HAP-1 (cell line): Measurements from ENCODE around the gene UTP14C.
"Not testable (repeated sequence)": the region's sequence is repeated elsewhere in the genome, so short reads cannot be mapped to it uniquely, and the experiment has no call there.

Source experiments
- DNase-seq, 2 experiments: peaks; one replicate each; pipeline ENCODE4 v3.0.0-alpha.2; 2016 to 2020; ENCODE audit warnings: low spot score in 2 of 2
- H3K27me3 ChIP-seq: fragments of 250-450 bp; sonication (Bioruptor Pico); 2 replicates; pipeline ENCODE4 v1.5.1; 2020; ENCODE audit warnings: low read depth, mild to moderate bottlenecking, moderate library complexity
- H3K36me3 ChIP-seq: fragments of 250-450 bp; sonication (Bioruptor Pico); replicated peaks from 2 replicates; pipeline ENCODE4 v1.5.1; 2020; ENCODE audit warnings: mild to moderate bottlenecking
- H3K4me1 ChIP-seq: fragments of 250-450 bp; sonication (Bioruptor Pico); 2 replicates; pipeline ENCODE4 v1.5.1; 2020; ENCODE audit warnings: mild to moderate bottlenecking
- H3K4me3 ChIP-seq: fragments of 250-450 bp; sonication (Bioruptor Pico); 2 replicates; pipeline ENCODE4 v1.5.1; 2020; ENCODE audit warnings: mild to moderate bottlenecking, moderate library complexity
- H3K9me3 ChIP-seq: fragments of 250-450 bp; sonication (Bioruptor Pico); 2 replicates; pipeline ENCODE4 v1.5.1; 2020; ENCODE audit warnings: mild to moderate bottlenecking, moderate library complexity
- in situ Hi-C: fragments of 300-500 bp; cut with MboI; formaldehyde crosslinking; loops from 3 replicates; pipeline ENCODE4 v1.14.3; 2020; ENCODE audit warnings: low sequenced_read_pairs, inconsistent platforms, mixed read lengths

UTP14C gene

DNA sequence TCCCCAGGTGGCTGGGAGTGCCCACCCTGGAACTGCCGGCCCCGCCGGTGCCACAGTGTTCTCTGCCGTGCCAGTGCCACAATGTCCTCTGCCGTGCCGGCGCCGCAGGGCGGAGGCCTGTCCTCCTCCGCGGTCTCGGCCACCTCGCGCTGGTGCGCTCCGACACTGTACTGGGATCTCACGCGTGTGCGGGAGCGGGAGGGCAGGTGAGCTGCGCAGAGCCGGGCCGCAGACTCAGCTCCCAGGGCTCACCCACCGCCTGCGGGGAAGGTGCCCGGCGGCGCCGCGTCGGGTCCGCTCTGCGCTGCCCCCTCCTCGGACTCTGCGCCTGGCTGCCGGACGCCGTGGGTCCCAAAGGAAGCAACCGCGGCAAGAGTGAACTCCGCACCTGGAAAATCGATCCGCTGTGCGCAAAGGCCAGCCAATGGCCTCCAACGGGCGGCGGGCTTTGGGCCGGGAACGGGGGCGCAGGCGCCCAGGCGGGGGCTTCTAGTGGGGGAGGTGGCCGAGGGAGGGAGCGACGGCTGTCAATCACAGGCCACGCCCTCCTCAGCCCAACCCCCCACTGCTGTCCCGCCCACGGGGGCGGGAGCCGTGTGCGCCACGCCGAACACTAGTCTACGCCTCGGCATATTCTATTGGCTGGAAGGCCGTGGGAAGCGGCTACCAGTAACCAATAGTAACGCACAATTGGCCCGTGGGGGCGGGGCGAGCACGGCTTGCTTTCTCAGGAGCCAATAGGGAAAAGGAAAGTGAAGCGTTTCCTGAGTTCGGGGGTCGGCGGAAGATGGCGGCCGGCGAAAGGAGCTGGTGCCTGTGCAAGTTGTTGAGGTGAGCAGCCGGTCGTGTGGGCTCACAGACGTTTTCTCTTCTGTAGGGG is 12.6 kb upstream of the UTP14C start, which contains the start of gene ALG11:
ALG11 (plus strand) TSS at position 767 of the 880 bp plus-strand sequence; CDS start at position 788, 21 bp downstream.
- peak; percentile 93 to 99 for DNase-seq
- Histone ChIP-seq H3K4me3 (peak within 1 kb of the TSS; percentile 75), H3K9me3 (no peaks in the 10 kb centered on the region; the same call in 1 of the 2 replicates), H3K36me3 (peaks cover 4% of the 10 kb centered on the region), H3K4me1 (peaks cover 12% of the 10 kb centered on the region), H3K27me3 (no peaks in the 10 kb centered on the region)
- in situ Hi-C loops: no loop called here

DNA sequence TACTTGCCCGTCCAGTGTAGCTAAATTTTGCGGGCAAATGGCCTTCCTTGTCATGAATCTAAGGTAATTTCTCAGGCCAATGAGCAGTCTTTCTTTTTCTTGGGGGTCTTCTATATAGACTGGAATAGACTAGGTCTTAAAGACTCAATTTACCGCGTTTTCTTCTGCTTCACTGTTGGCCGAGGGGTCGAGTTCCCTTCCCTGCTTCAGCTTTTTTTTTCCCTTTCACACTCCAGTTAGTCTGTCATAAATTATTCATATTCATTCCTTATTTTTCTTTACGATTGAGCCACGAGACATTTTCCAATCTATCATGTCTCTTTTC is 12.0 kb upstream of the UTP14C start:
- H3K36me3 ChIP-seq: peaks cover 4% of the 10 kb centered on the region
- no peaks in the 10 kb centered on the region for H3K27me3 ChIP-seq
- in situ Hi-C loops: no loop called here
- peak overlapping the region; percentile 75 for H3K4me3 ChIP-seq
- no peak for DNase-seq
- H3K9me3 ChIP-seq: no peaks in the 10 kb centered on the region; the same call in 1 of the 2 replicates
- H3K4me1 ChIP-seq: peaks cover 12% of the 10 kb centered on the region

DNA sequence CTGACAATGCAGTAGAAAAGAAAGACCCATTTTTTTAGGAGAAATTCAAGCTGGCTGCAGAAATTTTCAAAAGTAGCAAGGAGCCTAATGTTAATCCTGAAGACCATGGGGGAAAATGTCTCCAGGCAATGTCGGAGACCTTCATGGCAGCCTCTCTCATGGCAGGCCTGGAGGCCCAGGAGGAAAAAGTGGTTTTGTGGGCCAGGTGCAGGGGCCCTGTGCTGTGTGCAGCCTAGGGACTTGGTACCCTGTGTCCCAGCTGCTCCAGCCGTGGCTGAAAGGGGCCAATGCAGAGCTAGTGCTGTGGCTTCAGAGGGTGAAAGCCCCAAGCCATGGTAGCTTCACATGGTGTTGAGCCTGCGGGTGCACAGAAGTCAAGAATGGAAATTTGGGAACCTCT is 8.2 kb upstream of the UTP14C start:
- no peak for DNase-seq
- H3K9me3 ChIP-seq: no peaks in the 10 kb centered on the region; the same call in 1 of the 2 replicates
- H3K4me3 ChIP-seq: no peak overlapping the region
- H3K4me1 ChIP-seq: peaks cover 12% of the 10 kb centered on the region
- in situ Hi-C loops: no loop called here
- H3K27me3 ChIP-seq: no peaks in the 10 kb centered on the region
- peaks cover 12% of the 10 kb centered on the region for H3K36me3 ChIP-seq

DNA sequence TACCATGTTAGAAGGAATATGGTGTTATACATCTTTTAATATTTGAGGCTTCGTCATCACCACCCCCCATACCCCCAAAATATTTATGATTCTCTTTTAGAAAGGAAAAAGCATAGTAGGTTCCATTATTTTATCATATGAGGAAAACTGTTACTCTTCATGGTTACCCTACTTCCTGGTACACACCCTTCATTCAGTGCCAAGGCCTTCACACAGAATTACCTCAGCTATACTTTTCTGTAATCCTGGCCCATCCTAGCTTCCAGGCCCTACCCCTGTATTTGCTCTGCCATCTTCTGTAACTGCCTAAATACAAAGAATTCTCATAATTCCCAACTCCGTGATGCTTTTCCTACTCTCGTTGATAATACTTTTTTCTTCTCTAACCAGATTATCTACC is 4.3 kb upstream of the UTP14C start:
- H3K27me3 ChIP-seq: no peaks in the 10 kb centered on the region
- H3K4me1 ChIP-seq: no peaks in the 10 kb centered on the region
- DNase-seq: no peak
- peaks cover 31% of the 10 kb centered on the region for H3K36me3 ChIP-seq
- no peaks in the 10 kb centered on the region; the same call in 1 of the 2 replicates for H3K9me3 ChIP-seq
- in situ Hi-C loops: no loop called here
- no peak overlapping the region for H3K4me3 ChIP-seq

DNA sequence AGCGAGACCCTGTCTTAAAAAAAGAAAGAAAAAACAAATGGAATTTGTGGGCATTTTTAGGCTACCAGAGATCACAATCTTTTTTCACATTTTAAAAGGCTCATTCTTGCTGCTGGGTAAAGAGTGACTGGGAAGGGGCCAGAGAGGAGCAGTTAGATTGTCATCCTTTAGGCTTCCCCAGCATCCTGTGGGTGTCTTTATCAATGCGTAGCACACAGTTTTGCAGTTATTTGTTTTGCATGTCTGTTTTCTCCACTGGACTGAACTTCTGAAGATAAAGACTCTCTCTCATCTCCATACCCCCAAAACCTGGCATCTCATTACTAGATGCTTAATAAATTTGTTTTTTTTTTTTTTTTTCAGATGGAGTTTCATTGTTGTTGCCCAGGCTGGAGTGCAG is 2.1 kb upstream of the UTP14C start:
- DNase-seq: no peak
- Histone ChIP-seq H3K9me3 (no peaks in the 10 kb centered on the region), H3K36me3 (peaks cover 35% of the 10 kb centered on the region), H3K4me3 (no peak overlapping the region), H3K4me1 (no peaks in the 10 kb centered on the region), H3K27me3 (no peaks in the 10 kb centered on the region)
- in situ Hi-C loops: no loop called here

DNA sequence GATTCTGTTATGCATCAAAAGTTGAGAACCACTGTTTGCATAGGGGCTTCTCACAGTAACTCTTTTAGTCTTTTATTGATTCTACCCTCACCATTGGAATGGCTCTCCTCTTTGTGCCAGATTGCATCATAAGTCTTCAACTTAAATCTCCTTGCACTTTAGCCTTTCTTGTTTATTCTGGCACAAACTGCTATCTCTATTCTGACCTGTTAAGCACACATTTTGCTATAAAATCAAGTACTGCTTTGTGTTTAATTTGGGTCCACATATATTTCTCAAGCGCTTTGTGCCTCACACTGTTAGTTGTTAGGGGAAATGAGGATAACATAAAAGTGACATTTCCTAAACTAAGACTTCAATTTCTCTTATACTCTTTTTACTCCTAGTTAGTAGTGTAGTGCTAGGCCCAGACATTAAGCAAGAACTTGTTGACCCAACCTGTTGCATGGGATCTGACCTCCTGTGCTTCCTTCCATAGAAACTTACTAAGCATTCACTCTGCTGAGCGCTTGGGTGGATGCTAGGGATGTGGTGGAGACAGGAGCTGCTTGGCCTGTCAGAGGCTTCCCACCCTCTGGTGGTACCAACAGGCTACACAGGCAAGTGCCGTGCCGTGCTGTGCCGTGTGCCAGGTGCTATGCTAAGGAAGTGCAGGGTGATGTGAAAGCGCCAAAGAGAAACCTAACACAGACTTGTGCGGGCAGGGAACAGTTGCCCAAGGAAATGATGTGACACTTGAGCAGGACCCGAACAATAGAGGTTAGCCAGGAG is 1.2 kb downstream of the UTP14C start:
- no peak for DNase-seq
- in situ Hi-C loops: no loop called here
- peaks cover 33% of the 10 kb centered on the region for H3K36me3 ChIP-seq

DNA sequence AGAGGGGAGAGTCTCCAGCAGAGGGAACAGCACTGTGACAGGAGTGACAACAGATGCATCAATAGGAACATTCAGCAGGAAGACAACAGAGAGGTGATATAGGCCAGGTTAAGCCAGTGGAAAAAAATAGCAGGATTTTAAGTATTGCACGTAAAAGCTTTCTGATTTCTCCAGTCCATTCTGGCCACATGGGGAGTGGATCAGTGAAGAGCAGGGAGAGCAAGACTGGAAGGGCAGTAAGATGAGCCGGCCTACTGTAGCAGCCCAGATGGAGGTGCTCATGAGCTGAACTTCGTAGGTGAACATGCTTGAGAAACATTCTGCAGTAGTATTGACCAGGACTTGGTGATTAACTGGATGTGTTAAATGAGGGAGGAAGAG is 1.7 kb downstream of the UTP14C start:
- Histone ChIP-seq H3K36me3 (peaks cover 33% of the 10 kb centered on the region), H3K27me3 (no peaks in the 10 kb centered on the region), H3K4me1 (no peaks in the 10 kb centered on the region), H3K4me3 (no peak overlapping the region), H3K9me3 (no peaks in the 10 kb centered on the region)
- DNase-seq: no peak
- in situ Hi-C loops: no loop called here

More for the DNA sequence above, 1.2 kb downstream of the UTP14C start:
- H3K9me3 ChIP-seq: no peaks in the 10 kb centered on the region
- H3K4me3 ChIP-seq: no peak overlapping the region
- H3K27me3 ChIP-seq: no peaks in the 10 kb centered on the region
- no peaks in the 10 kb centered on the region for H3K4me1 ChIP-seq

DNA sequence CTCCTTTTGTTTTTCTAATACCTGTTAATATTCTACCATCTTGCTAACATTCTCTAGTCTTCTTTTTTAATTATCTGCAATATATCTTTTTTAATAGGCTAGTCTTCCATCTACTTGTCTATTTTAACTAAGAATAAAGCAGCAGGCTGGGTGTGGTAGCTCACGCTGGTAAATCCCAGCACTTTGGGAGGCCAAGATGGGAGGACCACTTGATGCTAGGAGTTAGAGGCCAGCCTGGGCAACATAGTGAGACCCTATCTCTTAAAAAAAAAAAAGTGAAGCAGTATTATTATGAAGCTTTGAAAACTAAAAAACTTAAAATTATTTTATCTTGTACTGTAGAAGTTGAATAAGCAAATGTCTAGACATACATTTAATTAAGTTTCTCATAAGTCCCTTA is 3.3 kb downstream of the UTP14C start:
- H3K36me3 ChIP-seq: peaks cover 31% of the 10 kb centered on the region
- no peak for DNase-seq
- no peaks in the 10 kb centered on the region for H3K9me3 ChIP-seq
- in situ Hi-C loops: no loop called here
- H3K4me3 ChIP-seq: no peak overlapping the region
- no peaks in the 10 kb centered on the region for H3K4me1 ChIP-seq
- no peaks in the 10 kb centered on the region for H3K27me3 ChIP-seq

DNA sequence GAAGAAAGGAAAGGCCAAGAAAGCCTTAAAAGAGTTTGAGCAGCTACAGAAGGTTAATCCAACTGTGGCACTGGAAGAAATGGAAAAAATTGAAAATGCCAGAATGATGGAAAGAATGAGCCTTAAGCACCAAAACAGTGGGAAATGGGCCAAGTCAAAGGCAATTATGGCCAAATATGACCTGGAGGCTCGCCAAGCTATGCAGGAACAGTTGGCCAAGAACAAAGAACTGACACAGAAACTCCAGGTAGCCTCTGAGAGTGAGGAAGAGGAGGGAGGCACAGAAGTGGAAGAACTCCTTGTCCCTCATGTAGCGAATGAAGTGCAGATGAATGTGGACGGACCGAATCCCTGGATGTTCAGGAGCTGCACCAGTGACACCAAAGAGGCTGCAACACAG is 5.1 kb downstream of the UTP14C start:
- H3K9me3 ChIP-seq: no peaks in the 10 kb centered on the region
- in situ Hi-C loops: no loop called here
- no peaks in the 10 kb centered on the region for H3K27me3 ChIP-seq
- no peaks in the 10 kb centered on the region for H3K4me1 ChIP-seq
- H3K4me3 ChIP-seq: no peak overlapping the region
- no peak for DNase-seq
- H3K36me3 ChIP-seq: peaks cover 20% of the 10 kb centered on the region

DNA sequence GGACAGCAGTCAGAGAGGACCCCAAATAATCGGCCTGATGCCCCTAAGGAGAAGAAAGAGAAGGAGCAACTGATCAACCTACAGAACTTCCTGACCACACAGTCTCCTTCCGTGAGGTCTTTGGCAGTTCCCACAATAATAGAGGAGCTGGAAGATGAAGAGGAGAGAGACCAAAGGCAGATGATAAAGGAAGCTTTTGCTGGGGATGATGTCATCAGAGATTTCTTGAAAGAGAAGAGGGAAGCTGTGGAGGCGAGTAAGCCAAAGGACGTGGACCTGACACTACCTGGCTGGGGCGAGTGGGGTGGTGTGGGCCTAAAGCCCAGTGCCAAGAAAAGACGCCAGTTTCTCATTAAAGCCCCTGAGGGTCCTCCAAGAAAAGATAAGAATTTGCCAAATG is 5.9 kb downstream of the UTP14C start:
- H3K4me3 ChIP-seq, in situ Hi-C loops, DNase-seq, H3K27me3 ChIP-seq, H3K4me1 ChIP-seq, H3K9me3 ChIP-seq: not testable (repeated sequence)
- H3K36me3 ChIP-seq: peaks cover 12% of the 10 kb centered on the region

DNA sequence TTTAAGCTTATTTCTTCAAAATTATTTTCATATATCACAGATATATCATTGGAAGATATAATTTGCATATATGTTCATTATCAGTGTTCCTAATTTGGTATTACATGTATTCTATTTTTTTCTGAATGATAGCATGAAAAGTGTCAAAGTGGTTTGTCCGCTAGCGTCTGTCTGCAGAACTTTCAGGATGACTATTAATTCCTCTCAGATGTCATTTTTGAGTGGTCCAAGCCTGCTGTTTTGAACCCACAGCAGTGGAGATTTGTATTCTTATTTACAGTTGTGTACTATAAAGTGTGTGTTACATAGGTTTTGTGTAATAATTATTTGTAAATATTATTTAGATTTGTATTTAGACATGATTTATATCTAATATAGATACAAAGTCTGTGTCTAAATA is 8.5 kb downstream of the UTP14C start:
- no peaks in the 10 kb centered on the region for H3K9me3 ChIP-seq
- in situ Hi-C loops: no loop called here
- no peaks in the 10 kb centered on the region for H3K27me3 ChIP-seq
- no peak overlapping the region for H3K4me3 ChIP-seq
- H3K4me1 ChIP-seq: no peaks in the 10 kb centered on the region
- DNase-seq: no peak
- H3K36me3 ChIP-seq: peaks cover 4% of the 10 kb centered on the region; the same call in 1 of the 2 replicates

DNA sequence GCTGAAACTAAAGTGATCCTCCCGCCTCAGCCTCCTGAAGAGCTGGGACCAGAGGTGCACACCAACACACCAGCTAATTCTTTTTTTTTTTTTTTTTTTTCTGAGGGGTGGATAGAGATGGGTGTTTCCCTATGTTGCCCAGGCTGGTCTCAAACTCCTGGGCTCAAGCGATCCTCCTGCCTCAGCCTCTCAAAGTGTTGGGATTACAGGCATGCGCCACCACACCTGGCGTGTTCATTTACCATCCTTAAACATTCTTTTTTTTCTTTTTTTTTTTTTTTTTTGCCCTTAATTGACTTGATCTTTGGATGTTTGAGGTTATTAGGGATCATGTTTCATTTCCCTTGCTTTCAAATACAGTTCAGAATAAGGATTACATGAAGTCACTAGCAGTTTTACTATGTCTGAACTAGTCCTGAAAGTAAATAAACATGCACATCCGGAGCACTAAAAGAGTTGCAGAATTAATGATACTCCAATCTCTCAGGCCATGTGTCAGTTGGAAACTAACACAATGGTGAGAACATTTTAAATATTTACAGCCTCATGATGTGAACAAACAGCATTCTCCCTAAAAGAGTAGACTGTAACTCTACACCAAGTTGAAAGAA is 10.2 kb downstream of the UTP14C start:
- in situ Hi-C loops: no loop called here
- Histone ChIP-seq H3K27me3 (no peaks in the 10 kb centered on the region), H3K9me3 (no peaks in the 10 kb centered on the region), H3K4me1 (no peaks in the 10 kb centered on the region), H3K36me3 (no peaks in the 10 kb centered on the region), H3K4me3 (no peak overlapping the region)
- DNase-seq: no peak

DNA sequence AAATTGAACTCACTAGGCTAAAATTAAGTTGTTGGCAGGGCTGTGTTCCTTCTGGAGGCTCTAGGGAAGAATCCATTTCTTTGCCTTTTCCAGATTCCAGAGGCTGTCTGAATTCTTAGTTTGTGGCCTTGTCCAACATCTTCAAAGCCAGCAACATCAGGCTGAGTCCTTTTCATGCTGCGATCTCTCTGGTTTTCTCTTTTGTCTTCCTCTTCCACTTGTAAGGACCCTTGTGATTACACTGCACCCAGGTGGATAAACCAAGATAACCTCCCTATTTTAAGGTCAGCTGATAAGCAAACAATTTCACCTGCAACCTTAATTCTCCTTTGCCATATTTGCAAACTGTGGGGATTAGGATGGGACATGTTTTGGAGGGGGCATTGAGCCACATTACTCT is 11.5 kb downstream of the UTP14C start:
- in situ Hi-C loops: no loop called here
- no peak overlapping the region for H3K4me3 ChIP-seq

DNA sequence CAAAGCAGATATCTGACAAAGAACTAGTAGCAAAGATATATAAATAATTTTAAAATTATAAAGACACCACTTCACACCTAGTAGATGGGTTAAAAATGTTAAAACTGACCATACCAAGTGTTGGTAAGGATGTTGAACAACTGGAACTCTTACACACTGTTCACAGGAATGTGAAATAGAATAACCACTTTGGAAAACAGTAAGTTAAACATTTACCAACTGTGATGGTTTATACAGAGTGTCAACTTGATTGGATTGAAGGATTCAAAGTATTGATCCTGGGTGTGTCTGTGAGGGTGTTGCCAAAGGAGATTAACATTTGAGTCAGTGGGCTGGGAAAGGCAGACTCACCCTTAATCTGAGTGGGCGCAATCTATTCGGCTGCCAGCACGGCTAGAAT is 19.2 kb downstream of the UTP14C start:
- in situ Hi-C loops: no loop called here

More for the DNA sequence above, 11.5 kb downstream of the UTP14C start:
- Histone ChIP-seq H3K4me1 (no peaks in the 10 kb centered on the region), H3K27me3 (no peaks in the 10 kb centered on the region), H3K9me3 (no peaks in the 10 kb centered on the region), H3K36me3 (no peaks in the 10 kb centered on the region)
- no peak for DNase-seq

More for the DNA sequence above, 19.2 kb downstream of the UTP14C start:
- Histone ChIP-seq H3K4me3 (no peak overlapping the region), H3K4me1 (no peaks in the 10 kb centered on the region), H3K27me3 (no peaks in the 10 kb centered on the region), H3K9me3 (no peaks in the 10 kb centered on the region), H3K36me3 (no peaks in the 10 kb centered on the region)
- DNase-seq: no peak
